Measurements from ENCODE around the gene PGLYRP1. TPM values are rescaled to one million over a fixed set of nuclear protein-coding genes. Genes with fewer than 3 reads are reported as not detected.

Gene PGLYRP1
- total and polyA plus RNA-seq, 7 donors, result 0.08 to 0.76 TPM; not detected in 5

- WGBS, 3 donors, result 91 to 92% (median 92%) methylated on average over 2 of the region's 2 CpGs
- peaks cover 2 to 21% (median 4%) of the 10 kb centered on the region in 3 donors for H3K27me3 ChIP-seq (ENCODE audit: insufficient read depth in 3 of 3, low read length in 2 of 3)
Measured at GRCh38 chr19:46060012-46060411, 37.2 kb upstream of the PGLYRP1 start.

GRCh38 chr19:46058778-46059177, 35.9 kb upstream of the PGLYRP1 start:
- intact Hi-C loops (cut with DNase I), result no loop called here
- WGBS, 3 donors, result 91 to 92% (median 91%) methylated on average over 3 of the region's 3 CpGs
- Histone ChIP-seq H3K27ac (no peak overlapping the region), H3K9me3 (no peaks in the 10 kb centered on the region), H3K4me1 (no peaks in the 10 kb centered on the region), H3K36me3 (ENCODE audit: insufficient read depth in 1 of 2, low read depth in 1 of 2) (no peaks in the 10 kb centered on the region), H3K4me3 (no peak overlapping the region), H3K27me3 (ENCODE audit: insufficient read depth in 3 of 3, low read length in 2 of 3) (peaks cover 2 to 18% (median 4%) of the 10 kb centered on the region in 3 donors)
- no peak for ATAC-seq
- DNase-seq, result no peak
- TF ChIP-seq CTCF (IDR thresholded peaks at IDR 0.05), result no peak

More at GRCh38 chr19:46060012-46060411, 37.2 kb upstream of the PGLYRP1 start:
- no peaks in the 10 kb centered on the region for H3K9me3 ChIP-seq
- H3K27ac ChIP-seq, result no peak overlapping the region
- DNase-seq (no peak), ATAC-seq (no peak)
- no peaks in the 10 kb centered on the region for H3K36me3 ChIP-seq (ENCODE audit: insufficient read depth in 1 of 2, low read depth in 1 of 2)
- intact Hi-C loops (cut with DNase I), result loop anchor here in 1 of 2 donors (10.0 kb wide), 1 partner anchor 195 kb away; no protein-coding TSS in a partner anchor
- no peak overlapping the region for H3K4me3 ChIP-seq
- TF ChIP-seq CTCF (IDR thresholded peaks at IDR 0.05), result no peak
- H3K4me1 ChIP-seq, result no peaks in the 10 kb centered on the region

- no peak for DNase-seq
- no peak for TF ChIP-seq CTCF (IDR thresholded peaks at IDR 0.05)
- no peak overlapping the region for H3K27ac ChIP-seq
- intact Hi-C loops (cut with DNase I), result no loop called here
- no peaks in the 10 kb centered on the region for H3K36me3 ChIP-seq (ENCODE audit: insufficient read depth in 1 of 2, low read depth in 1 of 2)
- H3K9me3 ChIP-seq, result no peaks in the 10 kb centered on the region
- no peak for ATAC-seq
- no peak overlapping the region for H3K4me3 ChIP-seq
- H3K27me3 ChIP-seq (ENCODE audit: insufficient read depth in 3 of 3, low read length in 2 of 3), result peaks cover 2 to 18% (median 2%) of the 10 kb centered on the region in 3 donors
- 39 to 41% (median 40%) methylated on average over 4 of the region's 4 CpGs for WGBS, 3 donors
- H3K4me1 ChIP-seq, result no peaks in the 10 kb centered on the region
Measured at GRCh38 chr19:46056536-46056935, 33.7 kb upstream of the PGLYRP1 start.

GRCh38 chr19:46052896-46053295, 30.0 kb upstream of the PGLYRP1 start:
- no peak for DNase-seq
- peaks cover 0 to 13% (median 6%) of the 10 kb centered on the region in 3 donors for H3K27me3 ChIP-seq (ENCODE audit: insufficient read depth in 3 of 3, low read length in 2 of 3)
- intact Hi-C loops (cut with DNase I), result no loop called here
- H3K4me1 ChIP-seq, result no peaks in the 10 kb centered on the region
- ATAC-seq, result no peak
- no peaks in the 10 kb centered on the region for H3K36me3 ChIP-seq (ENCODE audit: insufficient read depth in 1 of 2, low read depth in 1 of 2)
- H3K9me3 ChIP-seq, result no peaks in the 10 kb centered on the region
- WGBS, 3 donors, result 39 to 45% (median 41%) methylated on average over 4 of the region's 4 CpGs
- H3K4me3 ChIP-seq, result no peak overlapping the region
- H3K27ac ChIP-seq, result no peak overlapping the region
- TF ChIP-seq CTCF (IDR thresholded peaks at IDR 0.05), result no peak

GRCh38 chr19:46049597-46049996, 26.7 kb upstream of the PGLYRP1 start:
- Histone ChIP-seq H3K9me3 (no peaks in the 10 kb centered on the region), H3K27ac (no peak overlapping the region), H3K4me3 (no peak overlapping the region), H3K36me3 (ENCODE audit: insufficient read depth in 1 of 2, low read depth in 1 of 2) (no peaks in the 10 kb centered on the region), H3K27me3 (ENCODE audit: insufficient read depth in 3 of 3, low read length in 2 of 3) (peaks cover 0 to 11% (median 6%) of the 10 kb centered on the region in 3 donors), H3K4me1 (no peaks in the 10 kb centered on the region)
- intact Hi-C loops (cut with DNase I), result no loop called here
- 35 to 42% (median 39%) methylated on average over 7 of the region's 7 CpGs for WGBS, 3 donors
- ATAC-seq (no peak), DNase-seq (no peak)
- TF ChIP-seq CTCF (IDR thresholded peaks at IDR 0.05), result no peak

Measured in psoas muscle (tissue), 8 donors.